ENCODE results near the gene ADAMTSL5. TPM values are rescaled to one million over a fixed set of nuclear protein-coding genes. Genes with fewer than 3 reads are reported as not detected.

ADAMTSL5 gene
- total and polyA plus RNA-seq, 4 experiments from 2014 or later = 1.5 to 3.6 (median 2.4) TPM

- Mint-ChIP-seq H3K36me3 (no peaks in the 10 kb centered on the region), H3K4me1 (peaks cover 0 to 9% (median 7%) of the 10 kb centered on the region in 4 donors), H3K9me3 (peaks cover 0 to 3% (median 0%) of the 10 kb centered on the region in 8 donors), H3K27me3 (peaks cover 22 to 23% of the 10 kb centered on the region in 2 donors), H3K4me3 (no peak overlapping the region), H3K27ac (no peak overlapping the region)
- POLR2A ChIA-PET (ENCODE audit: partially characterized antibody) = no interaction called here
- Histone ChIP-seq H3K36me3 (ENCODE audit: insufficient read depth, low read length) (no peaks in the 10 kb centered on the region), H3K4me1 (ENCODE audit: insufficient read depth, low read length) (no peaks in the 10 kb centered on the region), H3K27ac (ENCODE audit: low read depth, low read length) (no peak overlapping the region), H3K9me3 (ENCODE audit: control insufficient read depth in 1 of 2, low read length in 2 of 2) (no peaks in the 10 kb centered on the region), H3K4me3 (ENCODE audit: low read length in 2 of 2) (no peak overlapping the region), H3K27me3 (ENCODE audit: insufficient read depth, low read length) (peaks cover 10% of the 10 kb centered on the region)
- no peak for DNase-seq
- intact Hi-C loops (cut with micrococcal nuclease) = no loop called here
- CTCF ChIA-PET (ENCODE audit: partially characterized antibody) = no interaction called here
Measured at GRCh38 chr19:1528596-1529429, 16.0 kb upstream of the ADAMTSL5 start.

GRCh38 chr19:1527650-1528309 lies 15.0 kb upstream of the ADAMTSL5 start:
- Mint-ChIP-seq H3K27me3 (peaks cover 23% of the 10 kb centered on the region in 2 donors), H3K27ac (no peak overlapping the region), H3K36me3 (no peaks in the 10 kb centered on the region), H3K4me1 (peaks cover 0 to 9% (median 7%) of the 10 kb centered on the region in 4 donors), H3K4me3 (no peak overlapping the region), H3K9me3 (peaks cover 0 to 3% (median 0%) of the 10 kb centered on the region in 8 donors)
- Histone ChIP-seq H3K36me3 (ENCODE audit: insufficient read depth, low read length) (no peaks in the 10 kb centered on the region), H3K4me3 (ENCODE audit: low read length in 2 of 2) (no peak overlapping the region), H3K27ac (ENCODE audit: low read depth, low read length) (no peak overlapping the region), H3K4me1 (ENCODE audit: insufficient read depth, low read length) (no peaks in the 10 kb centered on the region), H3K27me3 (ENCODE audit: insufficient read depth, low read length) (peaks cover 10% of the 10 kb centered on the region), H3K9me3 (ENCODE audit: control insufficient read depth in 1 of 2, low read length in 2 of 2) (no peaks in the 10 kb centered on the region)
- intact Hi-C loops (cut with micrococcal nuclease) = no loop called here
- CTCF ChIA-PET (ENCODE audit: partially characterized antibody) = no interaction called here
- DNase-seq = no peak
- POLR2A ChIA-PET (ENCODE audit: partially characterized antibody) = no interaction called here

GRCh38 chr19:1526979-1527649 lies 14.3 kb upstream of the ADAMTSL5 start:
- peaks cover 0 to 3% (median 0%) of the 10 kb centered on the region in 8 donors for H3K9me3 Mint-ChIP-seq
- H3K27ac Mint-ChIP-seq = no peak overlapping the region
- H3K36me3 ChIP-seq (ENCODE audit: insufficient read depth, low read length) = no peaks in the 10 kb centered on the region
- no peak overlapping the region for H3K4me3 Mint-ChIP-seq
- peaks cover 10% of the 10 kb centered on the region for H3K27me3 ChIP-seq (ENCODE audit: insufficient read depth, low read length)
- H3K4me3 ChIP-seq (ENCODE audit: low read length in 2 of 2) = no peak overlapping the region
- H3K4me1 Mint-ChIP-seq = peaks cover 0 to 9% (median 7%) of the 10 kb centered on the region in 4 donors
- H3K36me3 Mint-ChIP-seq = no peaks in the 10 kb centered on the region
- CTCF ChIA-PET (ENCODE audit: partially characterized antibody) = no interaction called here
- POLR2A ChIA-PET (ENCODE audit: partially characterized antibody) = no interaction called here
- intact Hi-C loops (cut with micrococcal nuclease) = no loop called here
- DNase-seq = no peak
- H3K27ac ChIP-seq (ENCODE audit: low read depth, low read length) = no peak overlapping the region
- no peaks in the 10 kb centered on the region for H3K9me3 ChIP-seq (ENCODE audit: control insufficient read depth in 1 of 2, low read length in 2 of 2)
- peaks cover 23% of the 10 kb centered on the region in 2 donors for H3K27me3 Mint-ChIP-seq
- no peaks in the 10 kb centered on the region for H3K4me1 ChIP-seq (ENCODE audit: insufficient read depth, low read length)

GRCh38 chr19:1526066-1526778 lies 13.4 kb upstream of the ADAMTSL5 start:
- Mint-ChIP-seq H3K9me3 (peaks cover 0 to 3% (median 0%) of the 10 kb centered on the region in 8 donors), H3K4me3 (peak overlapping the region in 1 of 8 donors; percentile 41), H3K4me1 (peaks cover 0 to 9% (median 6%) of the 10 kb centered on the region in 4 donors), H3K27ac (no peak overlapping the region), H3K36me3 (no peaks in the 10 kb centered on the region), H3K27me3 (peaks cover 20 to 21% of the 10 kb centered on the region in 2 donors)
- no peaks in the 10 kb centered on the region for H3K9me3 ChIP-seq (ENCODE audit: control insufficient read depth in 1 of 2, low read length in 2 of 2)
- no peaks in the 10 kb centered on the region for H3K36me3 ChIP-seq (ENCODE audit: insufficient read depth, low read length)
- H3K27me3 ChIP-seq (ENCODE audit: insufficient read depth, low read length) = peaks cover 10% of the 10 kb centered on the region
- no peaks in the 10 kb centered on the region for H3K4me1 ChIP-seq (ENCODE audit: insufficient read depth, low read length)
- no peak overlapping the region for H3K4me3 ChIP-seq (ENCODE audit: low read length in 2 of 2)
- no peak overlapping the region for H3K27ac ChIP-seq (ENCODE audit: low read depth, low read length)
- ChIA-PET POLR2A (ENCODE audit: partially characterized antibody) (no interaction called here), CTCF (ENCODE audit: partially characterized antibody) (no interaction called here)
- no peak for DNase-seq
- intact Hi-C loops (cut with micrococcal nuclease) = no loop called here

DNA sequence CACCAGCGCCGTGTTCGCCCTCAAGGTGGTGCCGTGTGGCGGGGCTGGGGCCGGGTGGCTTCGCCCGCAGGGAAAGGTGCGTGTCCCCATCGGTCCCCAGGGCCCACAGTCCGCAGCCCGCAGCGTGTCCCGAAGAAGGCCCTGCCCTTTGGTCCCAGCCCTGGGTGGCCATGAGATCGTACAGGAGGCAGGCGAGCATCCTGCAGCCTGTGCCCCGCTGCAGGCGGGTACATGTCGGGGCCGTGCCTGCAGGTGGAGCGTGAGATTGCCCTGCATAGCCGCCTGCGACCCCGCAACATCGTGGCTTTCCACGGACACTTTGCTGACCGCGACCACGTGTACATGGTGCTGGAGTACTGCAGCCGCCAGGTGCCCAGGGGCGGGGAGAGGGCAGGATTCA lies 12.5 kb upstream of the ADAMTSL5 start:
- Mint-ChIP-seq H3K36me3 (no peaks in the 10 kb centered on the region), H3K27ac (no peak overlapping the region), H3K4me3 (no peak overlapping the region), H3K9me3 (peaks cover 0 to 3% (median 0%) of the 10 kb centered on the region in 8 donors), H3K4me1 (peaks cover 0 to 9% (median 6%) of the 10 kb centered on the region in 4 donors), H3K27me3 (peaks cover 20 to 21% of the 10 kb centered on the region in 2 donors)
- ChIA-PET CTCF (ENCODE audit: partially characterized antibody) (no interaction called here), POLR2A (ENCODE audit: partially characterized antibody) (no interaction called here)
- H3K27ac ChIP-seq (ENCODE audit: low read depth, low read length) = no peak overlapping the region
- H3K4me3 ChIP-seq (ENCODE audit: low read length in 2 of 2) = no peak overlapping the region
- H3K9me3 ChIP-seq (ENCODE audit: control insufficient read depth in 1 of 2, low read length in 2 of 2) = no peaks in the 10 kb centered on the region
- no peaks in the 10 kb centered on the region for H3K4me1 ChIP-seq (ENCODE audit: insufficient read depth, low read length)
- no peaks in the 10 kb centered on the region for H3K36me3 ChIP-seq (ENCODE audit: insufficient read depth, low read length)
- H3K27me3 ChIP-seq (ENCODE audit: insufficient read depth, low read length) = peaks cover 10% of the 10 kb centered on the region
- DNase-seq = no peak
- intact Hi-C loops (cut with micrococcal nuclease) = no loop called here

DNA sequence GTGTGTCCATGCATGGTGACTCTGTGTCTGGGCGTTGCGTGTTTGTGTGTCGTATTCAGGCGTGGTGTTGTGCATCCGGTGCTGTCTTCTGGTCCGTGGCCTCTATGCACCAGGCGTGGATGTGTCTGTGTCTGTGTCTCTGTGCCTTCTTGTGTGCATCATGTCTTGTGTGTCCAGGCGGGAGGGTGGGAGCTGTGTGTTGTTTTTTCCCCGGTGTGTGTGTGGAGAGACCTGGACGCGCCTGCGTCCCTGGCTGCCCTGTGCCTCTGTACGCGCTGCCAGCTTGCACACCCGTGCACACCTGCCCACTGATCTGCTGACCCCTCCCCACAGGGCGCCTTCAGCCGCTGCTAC lies 12.1 kb upstream of the ADAMTSL5 start:
- H3K27ac Mint-ChIP-seq = no peak overlapping the region
- POLR2A ChIA-PET (ENCODE audit: partially characterized antibody) = no interaction called here

More for the DNA sequence above, 12.1 kb upstream of the ADAMTSL5 start:
- H3K27ac ChIP-seq (ENCODE audit: low read depth, low read length) = no peak overlapping the region
- peaks cover 20 to 21% of the 10 kb centered on the region in 2 donors for H3K27me3 Mint-ChIP-seq
- no peaks in the 10 kb centered on the region for H3K9me3 ChIP-seq (ENCODE audit: control insufficient read depth in 1 of 2, low read length in 2 of 2)
- H3K4me1 ChIP-seq (ENCODE audit: insufficient read depth, low read length) = no peaks in the 10 kb centered on the region
- H3K36me3 Mint-ChIP-seq = no peaks in the 10 kb centered on the region
- H3K27me3 ChIP-seq (ENCODE audit: insufficient read depth, low read length) = peaks cover 10% of the 10 kb centered on the region
- DNase-seq = no peak
- peaks cover 0 to 3% (median 0%) of the 10 kb centered on the region in 8 donors for H3K9me3 Mint-ChIP-seq
- H3K4me1 Mint-ChIP-seq = peaks cover 0 to 9% (median 6%) of the 10 kb centered on the region in 4 donors
- CTCF ChIA-PET (ENCODE audit: partially characterized antibody) = no interaction called here
- H3K36me3 ChIP-seq (ENCODE audit: insufficient read depth, low read length) = no peaks in the 10 kb centered on the region
- peak overlapping the region in 2 of 8 donors; percentile 65 to 80 for H3K4me3 Mint-ChIP-seq
- intact Hi-C loops (cut with micrococcal nuclease) = no loop called here
- H3K4me3 ChIP-seq (ENCODE audit: low read length in 2 of 2) = no peak overlapping the region
